K562 treated with DMSO at 1 percent for 48 hours (cell line): ENCODE results near the gene SNN. TPM values are rescaled to one million over a fixed set of nuclear protein-coding genes. Genes with fewer than 3 reads are reported as not detected.

Experiments used
- total RNA-seq: library from RNA; unstranded; fragments of 300-600 nt; gene quantifications from 2 replicates; pipeline ENCODE4 v1.2.3, GENCODE V29; 2022; ENCODE audit warnings: low replicate concordance; ENCODE audit errors: extremely low read depth

The SNN gene
- not detected in 2 replicates for total RNA-seq

DNA sequence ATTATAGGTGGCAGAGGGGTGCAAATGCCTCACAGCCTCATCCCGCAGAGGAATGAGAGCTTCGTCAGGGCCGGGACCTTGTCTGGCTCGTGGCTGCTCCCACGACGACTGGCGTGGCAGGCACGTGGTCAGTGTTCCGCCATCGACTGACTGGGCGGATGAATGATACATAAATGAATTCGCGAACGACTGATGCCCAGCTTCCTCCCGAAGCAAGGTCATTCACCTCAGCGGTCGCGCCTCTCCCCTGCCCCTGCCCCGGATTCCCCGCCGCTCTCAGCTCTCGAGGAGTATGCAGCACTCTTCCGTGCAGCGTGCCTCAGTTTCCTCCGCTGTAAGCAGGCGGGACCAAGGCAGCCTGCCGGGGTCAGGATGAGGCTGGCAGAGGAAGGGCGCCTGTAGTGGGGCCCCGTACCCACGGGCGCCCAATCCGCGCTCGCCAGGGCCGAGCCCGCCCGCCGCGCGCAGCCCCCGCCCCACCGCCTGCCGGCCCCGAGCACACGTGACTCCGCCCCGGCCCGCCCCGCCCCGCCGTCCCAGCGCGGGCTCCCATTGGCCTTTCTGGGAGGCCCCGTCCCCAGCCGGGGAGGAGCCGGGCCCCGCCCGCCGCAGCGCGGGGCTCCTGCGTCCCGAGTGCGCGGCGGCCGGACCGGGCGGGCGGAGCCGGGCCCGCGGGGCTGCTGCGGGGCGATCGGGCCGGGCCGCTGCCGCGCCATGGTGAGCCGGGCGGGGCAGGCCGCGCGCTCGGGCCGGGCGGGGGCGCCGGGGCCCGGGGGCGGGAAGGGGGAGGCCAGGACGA lies at the start of gene SNN:
Gene SNN (plus strand): TSS at position 632 of the 799 bp plus-strand sequence. CDS start 7,605 bp downstream, outside the sequence.

Other genes starting within 250 kb of the SNN start
- gene LITAF, start 81.5 kb upstream of the SNN start, total RNA-seq, result not detected in 2 replicates
- gene TXNDC11, start 74.4 kb downstream of the SNN start, total RNA-seq, result not detected in 2 replicates
- gene ZC3H7A, start 128.8 kb downstream of the SNN start, total RNA-seq, result not detected in 2 replicates
- gene RSL1D1, start 183.1 kb downstream of the SNN start, total RNA-seq, result not detected in 2 replicates
- not detected in 2 replicates for gene GSPT1, start 247.5 kb downstream of the SNN start, total RNA-seq